Thyroid gland (tissue), 4 donors: ENCODE data around the gene SIAH1. TPM values are rescaled to one million over a fixed set of nuclear protein-coding genes. Genes with fewer than 3 reads are reported as not detected.

Experiments
- DNase-seq, 2 donors: peaks; one replicate each; pipeline ENCODE4 v3.0.0-alpha.2; 2019
- H3K27ac ChIP-seq, 3 donors: fragments of 200-600 bp; sonication (generic); 1 replicate in 2 of 3; 2 replicates in 1 of 3; pipeline ENCODE4 v1.5.1; 2016 to 2019; ENCODE audit warnings: mild to moderate bottlenecking in 1 of 3, moderate library complexity in 1 of 3
- H3K27me3 ChIP-seq: fragments of 200-600 bp; sonication (generic); one replicate; pipeline ENCODE4 v1.5.1; 2019
- H3K36me3 ChIP-seq, 2 donors: fragments of 200-600 bp; sonication (generic); one replicate each; pipeline ENCODE4 v1.5.1; 2016 to 2019
- H3K4me1 ChIP-seq, 2 donors: fragments of 200-600 bp; sonication (generic); one replicate each; pipeline ENCODE4 v1.5.1; 2017 to 2019
- H3K4me3 ChIP-seq, 3 donors: fragments of 200-600 bp; sonication (generic); replicated peaks in 1 of 3; 1 replicate in 2 of 3; 2 replicates in 1 of 3; pipeline ENCODE4 v1.5.1; 2016; ENCODE audit warnings: mild to moderate bottlenecking in 1 of 3
- H3K9me3 ChIP-seq: fragments of 200-600 bp; sonication (generic); one replicate; pipeline ENCODE4 v1.5.1; 2017
- CTCF ChIP-seq, 6 experiments: fragments of 200-600 bp in 3 of 6; fragments of 450-650 bp in 3 of 6; sonication (generic) in 3 of 6; IDR thresholded peaks; one replicate each; pipeline ENCODE4 v1.5.1; 2016 to 2019; ENCODE audit warnings: antibody characterized with exemption in 6 of 6, mild to moderate bottlenecking in 2 of 6, inconsistent platforms in 1 of 6, moderate library complexity in 1 of 6
- POLR2A ChIP-seq, 2 donors: fragments of 450-650 bp; IDR thresholded peaks; one replicate each; pipeline ENCODE4 v1.6.1; 2017; ENCODE audit warnings: antibody characterized with exemption in 2 of 2, mild to moderate bottlenecking in 2 of 2, moderate library complexity in 1 of 2
- WGBS, 2 donors: methylation state at CpG; one replicate each; pipeline ENCODE4 v1.1.5; 2017; 5-methylcytosine and 5-hydroxymethylcytosine counted together
- intact Hi-C: fragments of 100-400 bp; cut with DNase I; formaldehyde crosslinking; loops from one replicate; pipeline ENCODE4 v1.15.1; 2023
- total RNA-seq, 4 donors: library from RNA; depleted of rRNA; stranded (reverse); fragments of >200 nt; gene quantifications; one replicate each; pipeline ENCODE4 v1.2.3, GENCODE V29; 2016

The SIAH1 gene
- total RNA-seq = 10 to 100 TPM; 23.9 to 45.8 (median 34.4) TPM

- peak within 1 kb of the TSS; percentile 97 to 99 (median 98) for H3K27ac ChIP-seq
- 0 to 3% methylated on average over 6 to 35 of the region's 105 CpGs for WGBS, 2 donors
- TF ChIP-seq POLR2A (IDR thresholded peaks at IDR 0.05) (peak; percentile 1 to 95), CTCF (IDR thresholded peaks at IDR 0.05) (peak in 2 of 6 experiments; percentile 15 to 18)
- peak within 1 kb of the TSS; percentile 76 to 90 (median 88) for H3K4me3 ChIP-seq
- peak; percentile 82 to 86 for DNase-seq
- H3K36me3 ChIP-seq = no peaks in the 10 kb centered on the region
- H3K27me3 ChIP-seq = no peaks in the 10 kb centered on the region
- peaks cover 10 to 24% of the 10 kb centered on the region in 2 donors for H3K4me1 ChIP-seq
- H3K9me3 ChIP-seq = no peaks in the 10 kb centered on the region
- intact Hi-C loops = no loop called here
Measured at GRCh38 chr16:48385253-48386150, at the start of gene SIAH1. TSS of gene SIAH1 (minus strand) at chr16:48385413. CDS start at chr16:48362428, 22,985 bp downstream.

GRCh38 chr16:48434653-48435317 is 49.6 kb upstream of the SIAH1 start:
- no peak for DNase-seq
- Histone ChIP-seq H3K36me3 (no peaks in the 10 kb centered on the region), H3K9me3 (no peaks in the 10 kb centered on the region), H3K27ac (no peak overlapping the region), H3K27me3 (no peaks in the 10 kb centered on the region), H3K4me3 (no peak overlapping the region), H3K4me1 (peaks cover 4 to 10% of the 10 kb centered on the region in 2 donors)
- intact Hi-C loops = no loop called here
- TF ChIP-seq POLR2A (IDR thresholded peaks at IDR 0.05) = no peak
- TF ChIP-seq CTCF (IDR thresholded peaks at IDR 0.05) = no peak
- WGBS, 2 donors = 68 to 71% methylated on average over 4 of the region's 4 CpGs

- H3K4me1 ChIP-seq = peaks cover 4 to 10% of the 10 kb centered on the region in 2 donors
- intact Hi-C loops = no loop called here
- H3K4me3 ChIP-seq = no peak overlapping the region
- H3K27ac ChIP-seq = no peak overlapping the region
- H3K27me3 ChIP-seq = no peaks in the 10 kb centered on the region
- TF ChIP-seq CTCF (IDR thresholded peaks at IDR 0.05) = no peak
- no peak for TF ChIP-seq POLR2A (IDR thresholded peaks at IDR 0.05)
- H3K9me3 ChIP-seq = no peaks in the 10 kb centered on the region
- DNase-seq = no peak
- no peaks in the 10 kb centered on the region for H3K36me3 ChIP-seq
- WGBS, 2 donors = 92% methylated on average over 5 of the region's 5 CpGs
Measured at GRCh38 chr16:48433850-48434530, 48.8 kb upstream of the SIAH1 start.

GRCh38 chr16:48433116-48433849 is 48.1 kb upstream of the SIAH1 start:
- Histone ChIP-seq H3K27me3 (no peaks in the 10 kb centered on the region), H3K27ac (no peak overlapping the region)
- 94 to 95% methylated on average over 13 to 18 of the region's 18 CpGs for WGBS, 2 donors

More at GRCh38 chr16:48433116-48433849, 48.1 kb upstream of the SIAH1 start:
- no peak for TF ChIP-seq CTCF (IDR thresholded peaks at IDR 0.05)
- no peak for TF ChIP-seq POLR2A (IDR thresholded peaks at IDR 0.05)
- intact Hi-C loops = no loop called here
- Histone ChIP-seq H3K36me3 (no peaks in the 10 kb centered on the region), H3K4me3 (no peak overlapping the region), H3K9me3 (no peaks in the 10 kb centered on the region), H3K4me1 (peaks cover 4 to 10% of the 10 kb centered on the region in 2 donors)
- DNase-seq = no peak
